GM10266 (cell line): ENCODE results near the gene SNRPE.
"Not testable (repeated sequence)": the region's sequence is repeated elsewhere in the genome, so short reads cannot be mapped to it uniquely, and the experiment has no call there.

Experiments
- DNase-seq: peaks from one replicate; pipeline ENCODE4 v3.0.0; 2012; ENCODE audit errors: extremely low spot score
- CTCF ChIP-seq: IDR thresholded peaks from 2 replicates; pipeline ENCODE4 v1.5.1; 2012; ENCODE audit warnings: mild to moderate bottlenecking, low read depth; ENCODE audit not compliant: control insufficient read depth, insufficient read depth; ENCODE audit errors: missing control alignments

The SNRPE gene

GRCh38 chr1:203861379-203862184 lies at the start of gene SNRPE:
TSS of gene SNRPE (plus strand) at chr1:203861599. CDS start at chr1:203861660, 61 bp downstream.
- TF ChIP-seq CTCF = peak; percentile 94
- DNase-seq = peak; percentile 90

DNA sequence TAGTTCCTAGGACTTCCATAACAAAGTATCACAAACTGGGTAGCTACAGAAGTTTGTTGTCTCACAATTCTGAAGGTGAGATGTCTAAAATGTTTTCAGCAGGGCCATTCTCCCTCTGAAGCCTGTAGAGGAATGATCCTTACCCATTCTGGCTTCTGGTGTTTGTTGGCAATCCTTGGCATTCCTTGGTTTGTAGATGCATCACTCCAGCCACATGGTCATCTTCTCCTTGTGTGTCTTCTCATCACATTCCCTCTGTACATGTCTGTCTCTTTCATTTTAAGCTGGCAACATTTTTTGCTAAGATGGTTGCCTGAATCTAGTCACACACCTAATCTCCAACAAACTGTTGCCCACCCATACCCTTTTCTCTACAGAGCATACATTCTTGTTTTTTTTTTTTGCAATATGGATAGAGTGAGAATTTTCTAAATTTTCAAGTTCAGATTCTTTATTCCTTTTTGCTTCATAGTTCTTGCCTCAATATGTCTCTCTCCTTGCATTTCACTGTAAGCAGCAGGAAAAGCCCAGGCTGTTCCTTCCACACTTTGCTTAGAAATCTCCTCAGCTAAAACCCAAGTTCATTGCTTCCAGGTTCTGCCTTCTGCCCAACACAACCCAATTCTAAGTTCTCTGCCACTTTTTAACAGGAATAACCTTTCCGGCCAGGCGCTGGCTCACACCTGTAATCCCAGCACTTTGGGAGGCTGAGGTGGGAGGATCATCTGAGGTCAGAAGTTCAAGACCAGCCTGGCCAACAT lies 47.6 kb upstream of the SNRPE start:
- no peak for DNase-seq
- TF ChIP-seq CTCF = no peak

DNA sequence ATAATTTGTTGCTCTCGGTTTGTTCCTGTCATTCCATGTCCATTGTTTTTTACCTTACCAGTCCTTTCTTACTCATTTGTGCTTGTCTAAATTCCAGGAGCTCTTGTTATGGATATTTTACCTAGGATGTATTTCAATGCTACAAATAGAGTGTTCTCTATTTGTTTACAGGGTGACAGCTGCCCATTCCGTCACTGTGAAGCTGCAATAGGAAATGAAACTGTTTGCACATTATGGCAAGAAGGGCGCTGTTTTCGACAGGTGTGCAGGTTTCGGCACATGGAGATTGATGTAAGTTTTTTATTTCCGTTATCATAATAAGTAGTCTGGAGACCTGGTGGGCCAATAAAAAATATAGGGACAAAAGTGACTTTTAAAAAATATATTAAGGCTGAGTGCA lies 43.0 kb upstream of the SNRPE start:
- no peak for TF ChIP-seq CTCF
- no peak for DNase-seq

DNA sequence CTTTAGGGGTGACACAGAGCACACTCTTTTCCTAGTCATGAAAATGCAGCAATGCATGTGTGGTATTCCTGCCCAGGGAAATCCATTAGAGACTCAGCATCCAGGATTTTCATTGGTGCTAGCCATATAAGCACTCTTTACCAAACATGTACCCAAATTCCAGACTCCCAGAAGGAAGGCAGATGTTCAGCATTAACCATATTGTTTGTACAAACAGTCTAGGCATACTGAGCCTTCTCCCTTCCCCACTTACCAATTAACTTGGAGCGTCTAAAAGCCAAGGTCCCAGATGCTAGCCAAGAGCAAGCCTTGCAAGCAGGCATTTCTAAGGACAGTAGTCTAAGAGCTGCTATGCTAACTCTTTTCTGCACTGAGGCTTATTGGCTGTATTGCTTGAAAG lies 38.1 kb upstream of the SNRPE start:
- no peak for TF ChIP-seq CTCF

GRCh38 chr1:203826175-203826574 lies 35.2 kb upstream of the SNRPE start:
- DNase-seq = no peak
- TF ChIP-seq CTCF = no peak

More for the DNA sequence above, 38.1 kb upstream of the SNRPE start:
- DNase-seq = no peak

DNA sequence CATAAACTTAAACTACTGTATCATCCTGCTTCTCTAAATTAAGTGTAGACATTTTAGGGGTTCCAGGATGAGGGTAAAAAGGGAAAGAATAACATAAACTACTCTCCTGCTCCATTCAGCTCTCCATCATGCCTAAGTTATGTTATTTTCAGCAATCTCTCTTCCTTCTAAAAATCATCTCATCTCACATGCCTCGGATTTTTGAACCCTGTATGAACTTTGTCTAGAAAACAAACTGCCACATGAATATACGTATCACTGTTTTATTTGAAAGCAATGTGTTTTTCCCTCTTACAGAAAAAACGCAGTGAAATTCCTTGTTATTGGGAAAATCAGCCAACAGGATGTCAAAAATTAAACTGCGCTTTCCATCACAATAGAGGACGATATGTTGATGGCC lies 33.4 kb upstream of the SNRPE start:
- TF ChIP-seq CTCF = no peak
- DNase-seq = no peak

DNA sequence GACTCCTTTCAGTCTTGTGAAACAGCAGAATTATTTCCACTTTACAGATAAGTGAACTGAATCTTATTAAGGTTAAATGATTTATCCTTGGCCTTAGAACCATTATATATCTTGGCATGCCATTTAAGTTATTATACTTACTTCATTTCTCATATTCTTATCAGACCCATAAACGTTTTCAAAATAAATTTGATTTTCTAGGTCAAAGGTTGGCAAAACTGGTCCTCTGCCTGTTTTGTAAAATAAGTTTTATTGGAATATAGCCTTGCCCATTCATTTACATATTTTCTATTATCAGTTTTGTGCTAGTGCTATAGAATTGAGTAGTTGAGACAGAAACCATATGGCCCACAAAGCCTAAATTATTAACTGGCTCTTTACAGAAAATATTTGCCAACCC lies 32.9 kb upstream of the SNRPE start:
- TF ChIP-seq CTCF = no peak
- no peak for DNase-seq

DNA sequence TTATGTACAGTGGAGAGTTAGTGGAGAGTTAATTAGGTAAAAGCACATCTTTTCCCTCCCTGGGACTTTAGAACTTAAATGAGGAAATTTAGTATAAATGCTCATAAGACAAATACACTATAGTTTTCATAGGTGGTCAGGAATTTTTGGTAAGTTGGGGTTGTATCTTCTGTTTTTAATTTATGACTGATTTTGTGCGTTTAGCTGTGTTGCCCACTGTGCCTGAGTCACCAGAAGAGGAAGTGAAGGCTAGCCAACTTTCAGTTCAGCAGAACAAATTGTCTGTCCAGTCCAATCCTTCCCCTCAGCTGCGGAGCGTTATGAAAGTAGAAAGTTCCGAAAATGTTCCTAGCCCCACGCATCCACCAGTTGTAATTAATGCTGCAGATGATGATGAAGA lies 32.2 kb upstream of the SNRPE start:
- not testable (repeated sequence) for DNase-seq
